ENCODE results near the gene CDK6.

The CDK6 gene

DNA sequence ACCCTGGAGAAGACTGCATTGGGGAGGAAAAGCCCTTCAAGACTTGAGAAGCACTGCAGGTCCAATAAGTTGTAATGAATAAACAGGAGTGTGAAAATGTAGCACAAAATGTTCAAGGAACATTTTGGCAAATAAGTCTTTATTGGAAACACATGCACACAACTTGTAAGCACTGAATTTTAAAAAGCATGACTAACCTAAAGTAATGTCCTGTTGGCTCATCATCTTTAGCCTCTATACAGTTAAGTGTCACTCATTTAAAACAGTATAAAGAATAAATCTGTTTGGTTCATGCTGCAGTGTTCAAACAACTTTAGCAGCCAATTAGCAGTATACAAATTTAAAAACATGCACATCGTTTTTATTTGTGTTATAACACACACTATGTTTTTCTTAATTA lies 108.6 kb downstream of the CDK6 start:
- POLR2A ChIA-PET, result no interaction called here

GRCh38 chr7:92725161-92725925 lies 111.0 kb downstream of the CDK6 start:
- ChIA-PET POLR2A (no interaction called here), CTCF (interaction anchor here (1.2 to 1.6 kb wide), 5 partner anchors 10 to 107 kb away, joined by 3 to 4 read pairs (median 3); no protein-coding TSS in a partner anchor)
- no peak for DNase-seq (ENCODE audit: extremely low spot score)
- TF ChIP-seq, protein P1, sequence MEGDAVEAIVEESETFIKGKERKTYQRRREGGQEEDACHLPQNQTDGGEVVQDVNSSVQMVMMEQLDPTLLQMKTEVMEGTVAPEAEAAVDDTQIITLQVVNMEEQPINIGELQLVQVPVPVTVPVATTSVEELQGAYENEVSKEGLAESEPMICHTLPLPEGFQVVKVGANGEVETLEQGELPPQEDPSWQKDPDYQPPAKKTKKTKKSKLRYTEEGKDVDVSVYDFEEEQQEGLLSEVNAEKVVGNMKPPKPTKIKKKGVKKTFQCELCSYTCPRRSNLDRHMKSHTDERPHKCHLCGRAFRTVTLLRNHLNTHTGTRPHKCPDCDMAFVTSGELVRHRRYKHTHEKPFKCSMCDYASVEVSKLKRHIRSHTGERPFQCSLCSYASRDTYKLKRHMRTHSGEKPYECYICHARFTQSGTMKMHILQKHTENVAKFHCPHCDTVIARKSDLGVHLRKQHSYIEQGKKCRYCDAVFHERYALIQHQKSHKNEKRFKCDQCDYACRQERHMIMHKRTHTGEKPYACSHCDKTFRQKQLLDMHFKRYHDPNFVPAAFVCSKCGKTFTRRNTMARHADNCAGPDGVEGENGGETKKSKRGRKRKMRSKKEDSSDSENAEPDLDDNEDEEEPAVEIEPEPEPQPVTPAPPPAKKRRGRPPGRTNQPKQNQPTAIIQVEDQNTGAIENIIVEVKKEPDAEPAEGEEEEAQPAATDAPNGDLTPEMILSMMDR (IDR thresholded peaks at IDR 0.05; ENCODE audit: control extremely low read depth, extremely low read depth, low read depth, missing control alignments), result no peak

More for the DNA sequence above, 108.6 kb downstream of the CDK6 start:
- TF ChIP-seq, protein P1 (IDR thresholded peaks at IDR 0.05; ENCODE audit: control extremely low read depth, extremely low read depth, low read depth, missing control alignments), result no peak
- CTCF ChIA-PET, result interaction anchor here (1.3 kb wide), 1 partner anchor 10 kb away, joined by 5 read pairs; no protein-coding TSS in a partner anchor
- DNase-seq (ENCODE audit: extremely low spot score), result no peak

GRCh38 chr7:92723943-92724342 lies 112.4 kb downstream of the CDK6 start:
- TF ChIP-seq, protein P1 (IDR thresholded peaks at IDR 0.05; ENCODE audit: control extremely low read depth, extremely low read depth, low read depth, missing control alignments), result no peak
- ChIA-PET CTCF (no interaction called here), POLR2A (no interaction called here)
- no peak for DNase-seq (ENCODE audit: extremely low spot score)

DNA sequence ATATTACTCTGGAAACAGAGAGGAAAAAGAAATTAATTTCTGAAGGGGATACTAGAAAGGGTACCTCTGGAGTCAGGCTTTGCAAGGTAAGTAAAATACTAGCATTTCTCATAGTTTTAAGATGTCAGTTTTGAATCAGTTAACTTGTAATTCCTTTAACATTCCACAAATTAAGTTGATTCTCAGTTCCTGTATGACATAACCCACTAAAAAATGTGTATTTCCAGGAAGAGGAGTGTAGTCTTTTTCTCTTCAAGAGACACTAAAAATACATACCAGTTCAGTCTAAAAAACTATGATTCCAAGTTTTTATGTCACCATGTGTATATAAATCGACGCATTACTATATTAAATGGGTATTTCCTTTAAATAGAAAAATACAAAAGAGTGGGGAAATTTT lies 113.2 kb downstream of the CDK6 start:
- CTCF ChIA-PET, result interaction anchor here (1.5 to 3.5 kb wide), 2 partner anchors 14 to 57 kb away, joined by 4 to 20 read pairs; no protein-coding TSS in a partner anchor
- TF ChIP-seq, protein P1 (IDR thresholded peaks at IDR 0.05; ENCODE audit: control extremely low read depth, extremely low read depth, low read depth, missing control alignments), result no peak
- no peak for DNase-seq (ENCODE audit: extremely low spot score)
- POLR2A ChIA-PET, result no interaction called here

GRCh38 chr7:92722541-92722940 lies 113.8 kb downstream of the CDK6 start:
- TF ChIP-seq, protein P1 (IDR thresholded peaks at IDR 0.05; ENCODE audit: control extremely low read depth, extremely low read depth, low read depth, missing control alignments), result no peak
- ChIA-PET CTCF (interaction anchor here (0.7 to 5.4 kb wide), 11 partner anchors 10 to 133 kb away, joined by 3 to 32 read pairs (median 3); partner anchors contain the start of genes CDK6 and FAM133B), POLR2A (no interaction called here)
- no peak for DNase-seq (ENCODE audit: extremely low spot score)

GRCh38 chr7:92720604-92721350 lies 115.6 kb downstream of the CDK6 start:
- TF ChIP-seq, protein P1 (IDR thresholded peaks at IDR 0.05; ENCODE audit: control extremely low read depth, extremely low read depth, low read depth, missing control alignments), result peak; percentile 7
- CTCF ChIA-PET, result interaction anchor here (0.6 to 5.4 kb wide), 9 partner anchors 10 to 112 kb away, joined by 3 to 32 read pairs (median 4); no protein-coding TSS in a partner anchor
- POLR2A ChIA-PET, result no interaction called here

More at GRCh38 chr7:92720604-92721350, 115.6 kb downstream of the CDK6 start:
- peak; percentile 27 for DNase-seq (ENCODE audit: extremely low spot score)

All from GM10248 (cell line).